ENCODE measurements around the gene KIF3B. TPM values are rescaled to one million over a fixed set of nuclear protein-coding genes. Genes with fewer than 3 reads are reported as not detected.

KIF3B gene
- total RNA-seq = 10 to 100 TPM; 27.4 to 27.6 TPM

DNA sequence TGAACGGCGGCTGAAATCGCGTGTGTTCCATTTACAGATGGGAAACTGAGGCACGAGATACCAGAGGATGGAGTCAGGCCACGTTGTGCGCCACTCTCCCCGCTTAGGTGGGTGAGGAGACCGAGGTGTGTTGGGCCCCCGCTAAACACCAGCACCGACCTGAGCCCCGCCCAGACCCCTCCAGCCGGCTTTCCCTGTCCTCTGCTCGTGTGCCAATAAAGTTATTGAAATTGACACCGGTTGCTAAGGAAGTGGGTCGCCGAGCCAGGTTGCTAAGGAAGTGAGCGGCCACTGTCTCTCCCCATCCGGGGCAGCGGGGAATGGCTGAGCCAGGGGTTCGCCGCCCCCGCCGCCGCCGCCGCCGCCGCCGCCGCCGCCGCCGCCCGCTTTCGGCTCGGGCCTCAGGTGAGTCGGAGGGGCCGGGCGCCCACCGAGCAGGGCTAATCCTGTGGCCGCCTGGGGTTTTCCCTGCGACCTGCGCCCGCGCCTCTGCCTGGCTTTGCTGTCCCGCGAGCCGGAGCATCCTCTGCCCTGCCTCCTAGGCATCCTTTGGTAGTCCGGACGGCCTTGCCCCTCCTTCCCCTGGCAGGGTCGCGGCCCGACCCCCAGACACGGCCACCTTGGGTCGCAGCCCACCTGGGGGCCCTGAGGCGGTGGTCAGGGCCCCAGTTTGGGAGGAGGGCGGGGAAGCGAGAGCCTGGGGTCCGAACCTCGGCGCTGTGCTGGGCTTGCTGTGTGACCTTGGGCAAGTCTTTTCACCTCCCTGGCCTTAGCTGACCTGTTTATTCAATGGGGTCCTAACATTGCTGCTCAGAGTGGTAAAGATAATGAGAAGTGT lies at the start of gene KIF3B:
Gene KIF3B, plus strand, starts transcription at position 291 of the 838 bp plus-strand sequence. CDS start 32,127 bp downstream, outside the sequence.
- H3K9me3 Mint-ChIP-seq = peaks cover 6% of the 10 kb centered on the region
- CTCF ChIA-PET = interaction anchor here (1.3 kb wide), 1 partner anchor 12 kb away, joined by 3 read pairs; no protein-coding TSS in a partner anchor
- no peaks in the 10 kb centered on the region for H3K27me3 Mint-ChIP-seq (ENCODE audit: low read depth)
- H3K36me3 Mint-ChIP-seq (ENCODE audit: low read depth) = peaks cover 31% of the 10 kb centered on the region
- peak within 1 kb of the TSS; percentile 89 for H3K27ac Mint-ChIP-seq
- peak within 1 kb of the TSS; percentile 89 for H3K4me3 Mint-ChIP-seq
- peaks cover 43% of the 10 kb centered on the region for H3K4me1 Mint-ChIP-seq (ENCODE audit: low read depth)
- intact Hi-C loops (cut with micrococcal nuclease) = loop anchor here (1.0 to 2.0 kb wide), 4 partner anchors 28 to 259 kb away; no protein-coding TSS in a partner anchor
- DNase-seq = peak; percentile 91

DNA sequence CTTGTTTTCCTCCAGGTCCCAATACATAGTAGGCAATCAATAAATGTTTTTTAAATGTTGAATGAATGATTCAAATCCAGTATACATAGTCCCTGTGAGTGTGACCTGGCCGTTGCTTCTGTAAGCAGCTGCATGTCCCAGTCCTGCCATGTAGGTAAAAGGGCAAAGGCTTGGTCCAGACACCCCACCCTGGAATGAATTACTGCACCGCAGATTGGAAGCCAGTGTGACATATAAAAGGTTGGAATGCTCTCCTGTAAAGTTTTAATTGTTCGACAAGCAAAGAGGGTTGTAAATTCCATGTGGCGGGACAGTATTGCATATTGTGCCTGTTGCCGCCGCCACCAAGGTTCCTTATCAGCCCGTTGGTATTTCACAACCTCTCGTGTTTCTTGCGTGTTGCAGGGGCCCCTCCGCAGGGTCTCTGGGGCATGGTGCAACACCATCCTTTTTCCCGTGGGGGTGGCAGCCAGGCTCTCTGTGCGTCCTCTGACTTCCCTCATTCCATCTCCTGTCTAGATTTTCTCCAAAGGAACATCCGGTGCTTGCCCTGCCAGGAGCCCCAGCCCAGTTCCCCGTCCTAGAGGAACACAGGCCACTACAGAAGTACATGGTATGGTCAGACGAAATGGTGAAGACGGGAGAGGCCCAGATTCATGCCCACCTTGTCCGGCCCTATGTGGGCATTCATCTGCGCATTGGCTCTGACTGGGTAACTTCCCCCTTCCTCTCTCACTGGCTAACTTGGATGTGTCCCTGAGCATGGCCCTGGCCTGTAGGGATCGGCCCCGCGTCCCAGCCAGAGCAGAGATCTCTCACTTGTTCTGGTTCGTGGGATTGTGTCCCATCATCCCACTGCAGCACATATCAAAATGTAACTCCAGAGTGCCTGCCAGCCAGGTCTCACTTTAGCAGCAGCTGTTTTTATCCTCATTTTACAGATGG lies 49.4 kb upstream of the KIF3B start:
- H3K9me3 Mint-ChIP-seq = no peaks in the 10 kb centered on the region
- no peak for DNase-seq
- intact Hi-C loops (cut with micrococcal nuclease) = no loop called here
- H3K27me3 Mint-ChIP-seq (ENCODE audit: low read depth) = no peaks in the 10 kb centered on the region
- CTCF ChIA-PET = no interaction called here
- H3K27ac Mint-ChIP-seq = peak overlapping the region; percentile 50
- peaks cover 55% of the 10 kb centered on the region for H3K36me3 Mint-ChIP-seq (ENCODE audit: low read depth)
- peaks cover 26% of the 10 kb centered on the region for H3K4me1 Mint-ChIP-seq (ENCODE audit: low read depth)
- H3K4me3 Mint-ChIP-seq = no peak overlapping the region

DNA sequence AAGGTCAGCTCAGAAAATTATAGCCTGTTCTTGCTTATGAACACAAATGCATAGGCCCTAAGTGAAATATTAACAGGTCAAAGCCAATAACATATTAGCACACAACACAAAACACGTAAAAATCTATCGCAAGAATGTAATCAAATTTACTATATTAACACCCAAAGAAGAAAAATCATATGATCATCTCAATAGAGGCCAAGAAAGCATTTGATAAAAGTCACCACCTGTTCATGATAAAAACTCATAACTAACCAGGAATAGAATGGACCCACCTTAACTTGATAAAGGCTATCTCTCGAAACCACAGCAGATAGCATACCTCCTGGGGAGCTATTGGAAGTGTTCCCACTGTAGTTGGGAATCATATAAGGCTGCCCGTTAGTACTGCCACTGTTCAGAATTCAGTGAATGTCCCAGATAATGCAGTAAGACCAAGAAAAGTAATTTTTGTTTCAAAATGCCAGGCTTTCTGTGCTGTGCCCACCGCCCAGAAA lies 48.2 kb upstream of the KIF3B start:
- no peak for DNase-seq
- CTCF ChIA-PET = interaction anchor here (0.6 kb wide), 1 partner anchor 9 kb away, joined by 3 read pairs; no protein-coding TSS in a partner anchor
- H3K27ac Mint-ChIP-seq = peak overlapping the region; percentile 67
- no peaks in the 10 kb centered on the region for H3K9me3 Mint-ChIP-seq
- no peaks in the 10 kb centered on the region for H3K27me3 Mint-ChIP-seq (ENCODE audit: low read depth)
- peaks cover 38% of the 10 kb centered on the region for H3K4me1 Mint-ChIP-seq (ENCODE audit: low read depth)
- H3K36me3 Mint-ChIP-seq (ENCODE audit: low read depth) = peaks cover 62% of the 10 kb centered on the region
- H3K4me3 Mint-ChIP-seq = no peak overlapping the region
- intact Hi-C loops (cut with micrococcal nuclease) = no loop called here

DNA sequence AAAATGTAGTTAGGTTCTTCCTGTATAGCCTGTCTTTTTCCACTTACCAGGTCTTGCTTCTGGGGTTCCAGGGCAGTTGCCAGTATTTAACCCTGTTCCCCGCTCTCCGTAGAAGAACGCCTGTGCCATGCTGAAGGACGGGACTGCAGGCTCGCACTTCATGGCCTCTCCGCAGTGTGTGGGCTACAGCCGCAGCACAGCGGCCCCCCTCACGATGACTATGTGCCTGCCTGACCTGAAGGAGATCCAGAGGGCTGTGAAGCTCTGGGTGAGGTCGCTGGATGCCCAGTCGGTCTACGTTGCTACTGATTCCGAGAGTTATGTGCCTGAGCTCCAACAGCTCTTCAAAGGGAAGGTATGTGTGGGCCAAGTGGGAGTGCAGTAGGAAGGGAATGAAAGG lies 46.7 kb upstream of the KIF3B start:
- CTCF ChIA-PET = no interaction called here
- Mint-ChIP-seq H3K4me3 (no peak overlapping the region), H3K4me1 (ENCODE audit: low read depth) (peaks cover 39% of the 10 kb centered on the region), H3K27ac (peak overlapping the region; percentile 99), H3K9me3 (no peaks in the 10 kb centered on the region), H3K36me3 (ENCODE audit: low read depth) (peaks cover 67% of the 10 kb centered on the region), H3K27me3 (ENCODE audit: low read depth) (no peaks in the 10 kb centered on the region)
- intact Hi-C loops (cut with micrococcal nuclease) = no loop called here
- DNase-seq = no peak

DNA sequence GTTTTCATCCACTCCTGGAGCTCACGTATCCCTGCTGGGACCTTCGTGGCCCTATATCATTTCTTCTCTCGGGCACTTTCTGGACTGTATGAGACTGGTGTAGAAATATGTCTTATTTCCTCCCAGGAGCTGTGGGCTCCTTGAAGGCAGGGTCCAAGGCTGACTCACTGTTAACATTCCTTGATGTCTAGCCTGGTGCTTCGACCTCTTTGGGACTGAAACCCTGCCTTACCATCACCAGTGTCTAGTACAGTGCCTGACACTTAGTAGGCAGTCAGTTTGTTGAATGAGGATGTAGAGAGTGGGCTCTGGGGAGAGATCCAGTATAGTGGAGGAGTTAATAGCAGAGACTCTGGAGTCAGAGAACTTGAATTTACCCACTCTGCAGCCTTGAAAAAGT lies 46.2 kb upstream of the KIF3B start:
- no peak overlapping the region for H3K4me3 Mint-ChIP-seq
- intact Hi-C loops (cut with micrococcal nuclease) = no loop called here

DNA sequence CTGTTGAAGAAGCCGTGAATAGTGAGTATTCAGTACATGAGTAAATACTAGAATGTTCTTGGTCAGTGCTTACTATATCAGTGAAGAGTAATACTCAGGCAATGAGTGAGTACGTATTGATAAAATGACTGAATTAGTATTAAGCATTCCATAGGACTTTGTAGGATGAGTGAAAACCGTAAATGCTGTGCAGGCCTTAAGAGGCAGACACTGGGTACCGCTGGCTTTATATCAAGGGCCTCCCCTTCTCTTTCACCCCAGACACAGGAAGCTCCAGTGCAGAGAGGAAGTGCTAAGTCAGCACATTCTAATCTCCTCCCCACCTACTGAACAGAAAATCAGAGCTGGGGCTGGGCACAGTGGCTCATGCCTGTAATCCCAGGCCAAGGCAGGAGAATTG lies 45.6 kb upstream of the KIF3B start:
- DNase-seq = peak; percentile 75
- H3K4me3 Mint-ChIP-seq = peak overlapping the region; percentile 47
- H3K36me3 Mint-ChIP-seq (ENCODE audit: low read depth) = peaks cover 70% of the 10 kb centered on the region
- H3K9me3 Mint-ChIP-seq = no peaks in the 10 kb centered on the region
- H3K27ac Mint-ChIP-seq = peak overlapping the region; percentile 99
- peaks cover 39% of the 10 kb centered on the region for H3K4me1 Mint-ChIP-seq (ENCODE audit: low read depth)
- intact Hi-C loops (cut with micrococcal nuclease) = loop anchor here (1.0 kb wide), 5 partner anchors 20 to 123 kb away; partner anchors contain the start of gene KIF3B
- CTCF ChIA-PET = interaction anchor here (0.7 to 2.4 kb wide), 8 partner anchors 8 to 170 kb away, joined by 3 to 9 read pairs (median 3); no protein-coding TSS in a partner anchor
- H3K27me3 Mint-ChIP-seq (ENCODE audit: low read depth) = no peaks in the 10 kb centered on the region

More for the DNA sequence above, 46.2 kb upstream of the KIF3B start:
- peak overlapping the region; percentile 99 for H3K27ac Mint-ChIP-seq
- H3K36me3 Mint-ChIP-seq (ENCODE audit: low read depth) = peaks cover 71% of the 10 kb centered on the region
- no peaks in the 10 kb centered on the region for H3K27me3 Mint-ChIP-seq (ENCODE audit: low read depth)
- H3K9me3 Mint-ChIP-seq = no peaks in the 10 kb centered on the region
- H3K4me1 Mint-ChIP-seq (ENCODE audit: low read depth) = peaks cover 39% of the 10 kb centered on the region
- no peak for DNase-seq
- CTCF ChIA-PET = interaction anchor here (0.7 to 2.4 kb wide), 6 partner anchors 8 to 134 kb away, joined by 3 to 9 read pairs (median 3); no protein-coding TSS in a partner anchor

DNA sequence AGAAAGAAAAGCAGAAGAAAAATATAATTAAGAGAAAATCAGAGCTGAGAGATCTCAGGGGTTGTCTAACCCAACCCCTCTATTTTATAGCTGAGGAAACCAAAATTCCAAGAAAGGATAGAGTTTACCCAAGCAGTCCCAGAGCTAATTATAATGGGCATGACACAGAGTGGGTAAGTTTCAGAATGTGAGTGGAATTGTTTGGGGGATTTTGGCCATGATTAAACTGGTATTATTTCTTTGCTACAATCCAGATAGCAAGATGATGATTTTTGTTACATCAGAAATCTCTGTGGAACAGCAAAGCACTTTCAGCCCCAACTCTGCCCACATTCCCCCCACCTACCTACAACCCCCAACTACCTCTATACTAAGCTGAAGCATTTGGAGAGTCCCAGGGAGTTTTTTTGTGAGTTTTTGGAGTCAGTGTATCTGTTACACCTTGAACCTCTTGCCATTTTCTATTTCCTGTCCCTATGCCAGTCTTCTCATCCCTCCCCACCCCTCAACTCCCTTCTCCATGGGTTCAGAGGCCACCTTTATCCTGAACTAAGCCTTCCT lies 45.0 kb upstream of the KIF3B start:
- Mint-ChIP-seq H3K9me3 (no peaks in the 10 kb centered on the region), H3K36me3 (ENCODE audit: low read depth) (peaks cover 68% of the 10 kb centered on the region), H3K4me1 (ENCODE audit: low read depth) (peaks cover 39% of the 10 kb centered on the region), H3K27ac (peak overlapping the region; percentile 99), H3K27me3 (ENCODE audit: low read depth) (no peaks in the 10 kb centered on the region), H3K4me3 (peak overlapping the region; percentile 47)
- intact Hi-C loops (cut with micrococcal nuclease) = loop anchor here (1.0 kb wide), 5 partner anchors 20 to 123 kb away; partner anchors contain the start of gene KIF3B
- peak; percentile 74 for DNase-seq
- CTCF ChIA-PET = interaction anchor here (0.7 to 2.4 kb wide), 8 partner anchors 9 to 169 kb away, joined by 3 to 9 read pairs (median 4); partner anchors contain the start of gene ASXL1

DNA sequence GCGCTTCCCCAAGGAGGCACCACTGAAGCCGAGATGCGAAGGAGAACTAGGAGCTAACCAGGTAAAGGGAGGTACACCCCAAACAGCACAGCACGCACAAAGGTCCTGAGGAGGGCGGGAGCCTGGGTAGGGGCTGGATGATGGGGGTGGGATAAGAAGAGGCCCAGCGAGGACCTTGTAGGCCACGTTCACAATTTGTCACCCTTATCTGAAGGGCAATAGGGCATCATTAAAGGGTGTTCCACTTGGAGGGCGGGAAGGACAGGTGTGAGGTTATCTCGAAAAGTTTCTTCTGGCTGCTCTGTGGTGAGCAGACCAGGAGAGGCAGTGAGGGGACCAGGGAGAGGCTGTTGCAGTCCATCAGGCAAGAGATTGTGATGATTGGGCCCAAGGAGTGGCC lies 44.2 kb upstream of the KIF3B start:
- Mint-ChIP-seq H3K36me3 (ENCODE audit: low read depth) (peaks cover 62% of the 10 kb centered on the region), H3K4me3 (no peak overlapping the region), H3K9me3 (no peaks in the 10 kb centered on the region), H3K27me3 (ENCODE audit: low read depth) (no peaks in the 10 kb centered on the region), H3K27ac (peak overlapping the region; percentile 99), H3K4me1 (ENCODE audit: low read depth) (peaks cover 39% of the 10 kb centered on the region)
- intact Hi-C loops (cut with micrococcal nuclease) = no loop called here
- no peak for DNase-seq
- CTCF ChIA-PET = interaction anchor here (0.7 to 2.4 kb wide), 4 partner anchors 49 to 125 kb away, joined by 3 to 9 read pairs (median 5); partner anchors contain the start of gene ASXL1

DNA sequence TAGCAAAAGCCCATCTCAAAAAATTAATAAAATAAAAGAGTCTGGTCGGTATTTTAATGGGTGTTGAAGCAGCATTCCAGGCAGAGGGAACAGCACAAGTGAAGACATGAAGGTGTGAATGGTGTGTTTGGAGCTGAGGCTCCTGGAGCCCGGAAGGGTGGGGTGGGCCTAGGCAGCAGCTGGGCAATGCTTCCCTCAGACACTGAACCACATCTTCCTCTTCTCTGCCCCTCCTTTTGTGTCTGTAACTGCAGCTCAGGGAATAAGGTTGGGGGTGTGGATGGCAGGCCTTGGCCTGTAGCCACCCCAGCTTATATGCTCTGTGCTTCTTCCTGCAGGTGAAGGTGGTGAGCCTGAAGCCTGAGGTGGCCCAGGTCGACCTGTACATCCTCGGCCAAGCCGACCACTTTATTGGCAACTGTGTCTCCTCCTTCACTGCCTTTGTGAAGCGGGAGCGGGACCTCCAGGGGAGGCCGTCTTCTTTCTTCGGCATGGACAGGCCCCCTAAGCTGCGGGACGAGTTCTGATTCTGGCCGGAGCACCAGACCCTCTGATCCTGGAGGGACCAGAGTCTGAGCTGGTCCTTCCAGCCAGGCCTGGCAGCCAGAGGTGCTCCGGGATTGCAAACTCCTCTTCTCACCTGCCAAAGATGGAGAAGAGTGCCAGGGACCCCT lies 43.2 kb upstream of the KIF3B start:
- no peak for DNase-seq
- H3K4me1 Mint-ChIP-seq (ENCODE audit: low read depth) = peaks cover 44% of the 10 kb centered on the region
- no peak overlapping the region for H3K4me3 Mint-ChIP-seq
- H3K9me3 Mint-ChIP-seq = no peaks in the 10 kb centered on the region
- CTCF ChIA-PET = no interaction called here
- no peaks in the 10 kb centered on the region for H3K27me3 Mint-ChIP-seq (ENCODE audit: low read depth)
- peaks cover 57% of the 10 kb centered on the region for H3K36me3 Mint-ChIP-seq (ENCODE audit: low read depth)
- H3K27ac Mint-ChIP-seq = peak overlapping the region; percentile 99
- intact Hi-C loops (cut with micrococcal nuclease) = no loop called here

DNA sequence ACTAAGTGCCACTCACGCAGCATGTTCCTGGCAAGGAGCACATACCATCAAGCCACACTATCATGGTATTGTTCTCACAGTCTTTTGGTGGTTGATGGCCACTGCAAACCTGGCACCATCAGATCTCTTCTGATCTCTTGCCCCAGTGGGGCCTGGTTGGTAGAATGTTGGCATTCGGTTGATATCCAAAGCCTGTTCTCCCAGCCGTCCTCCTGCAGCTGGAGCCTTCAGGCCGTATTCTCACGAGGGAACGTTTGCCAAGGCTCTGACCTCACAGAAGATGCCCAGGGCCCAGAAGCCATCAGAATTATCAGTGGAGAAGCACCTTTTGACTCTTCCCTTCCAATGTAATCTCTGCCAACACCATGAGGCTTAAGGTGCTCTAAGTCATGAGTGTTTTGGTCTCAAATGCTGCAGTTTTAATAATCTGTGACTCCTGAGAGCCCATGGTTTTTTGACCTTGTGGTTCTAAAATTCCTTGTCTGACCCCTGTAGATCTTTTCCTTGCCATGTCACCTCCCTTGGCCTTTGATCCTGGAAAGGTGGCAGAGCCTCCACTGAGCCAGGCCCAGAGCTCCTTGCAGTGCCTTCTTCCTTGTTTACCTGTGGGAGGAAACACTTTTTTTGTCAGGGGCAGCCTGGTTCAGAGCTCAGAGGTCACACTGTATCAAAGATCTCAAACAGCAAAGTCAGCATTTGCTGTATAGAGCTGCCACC lies 42.0 kb upstream of the KIF3B start:
- DNase-seq = no peak
- no peaks in the 10 kb centered on the region for H3K9me3 Mint-ChIP-seq
- peaks cover 54% of the 10 kb centered on the region for H3K4me1 Mint-ChIP-seq (ENCODE audit: low read depth)
- H3K36me3 Mint-ChIP-seq (ENCODE audit: low read depth) = peaks cover 50% of the 10 kb centered on the region
- peak overlapping the region; percentile 99 for H3K27ac Mint-ChIP-seq
- intact Hi-C loops (cut with micrococcal nuclease) = no loop called here
- H3K4me3 Mint-ChIP-seq = no peak overlapping the region
- CTCF ChIA-PET = no interaction called here
- no peaks in the 10 kb centered on the region for H3K27me3 Mint-ChIP-seq (ENCODE audit: low read depth)
